ENCODE results near the gene LKAAEAR1. TPM values are rescaled to one million over a fixed set of nuclear protein-coding genes. Genes with fewer than 3 reads are reported as not detected.

The LKAAEAR1 gene
- total and polyA plus RNA-seq, 2 of the 13 experiments (the other 11 are each of a cell fraction or from before 2014, with no cell fraction given) = not detected

GRCh38 chr20:64036346-64037198, 47.6 kb downstream of the LKAAEAR1 start (continued):
- TF ChIP-seq XRCC5 (optimal IDR thresholded peaks at IDR 0.05; ENCODE audit: low read length) (no peak), POGK (CRISPR knock-in tag; conservative IDR thresholded peaks at IDR 0.05) (no peak), ZNF335 (CRISPR knock-in tag; IDR thresholded peaks at IDR 0.05) (0 out of 2 replicates have a peak, but pooled peaks have one; percentile 18), SMAD3 (CRISPR knock-in tag; IDR thresholded peaks at IDR 0.05) (peak; percentile 45), SATB2 (CRISPR knock-in tag; IDR thresholded peaks at IDR 0.05) (no peak), ZFP36L2 (CRISPR knock-in tag; IDR thresholded peaks at IDR 0.05) (no peak), ZNF878 (CRISPR knock-in tag; IDR thresholded peaks at IDR 0.05) (no peak), HNF1B (CRISPR knock-in tag; IDR thresholded peaks at IDR 0.05) (no peak), ZKSCAN8 (CRISPR knock-in tag; IDR thresholded peaks at IDR 0.05; ENCODE audit: borderline replicate concordance) (no peak), ZNF30 (CRISPR knock-in tag; IDR thresholded peaks at IDR 0.05) (no peak; the same call in 1 of the 2 replicates), ETS1 (CRISPR knock-in tag; IDR thresholded peaks at IDR 0.05) (no peak), ZNF12 (CRISPR knock-in tag; IDR thresholded peaks at IDR 0.05) (peak; percentile 84), DNMT1 (CRISPR knock-in tag; IDR thresholded peaks at IDR 0.05) (no peak), GABPA (IDR thresholded peaks at IDR 0.05; ENCODE audit: low read depth, low read length) (no peak), GABPA (CRISPR knock-in tag; IDR thresholded peaks at IDR 0.05; ENCODE audit: low read depth) (peak; percentile 39), ZNF274 (CRISPR knock-in tag; IDR thresholded peaks at IDR 0.05) (peak; percentile 30), TAF1 (CRISPR knock-in tag; IDR thresholded peaks at IDR 0.05) (peak; percentile 63; the same call in 1 of the 2 replicates), ZSCAN31 (CRISPR knock-in tag; IDR thresholded peaks at IDR 0.05; ENCODE audit: low read depth) (peak; percentile 59; the same call in 1 of the 2 replicates), SALL1 (CRISPR knock-in tag; IDR thresholded peaks at IDR 0.05) (no peak; the same call in 1 of the 2 replicates), PAX8 (CRISPR knock-in tag; IDR thresholded peaks at IDR 0.05; ENCODE audit: borderline replicate concordance) (0 out of 2 replicates have a peak, but pooled peaks have one; percentile 28), KDM2A (CRISPR knock-in tag; IDR thresholded peaks at IDR 0.05; ENCODE audit: borderline replicate concordance, low read depth) (peak; percentile 79; the same call in 1 of the 2 replicates), ZBTB7B (CRISPR knock-in tag; IDR thresholded peaks at IDR 0.05) (peak; percentile 39), ZNF777 (CRISPR knock-in tag; IDR thresholded peaks at IDR 0.05) (no peak), SAFB2 (CRISPR knock-in tag; IDR thresholded peaks at IDR 0.05; ENCODE audit: borderline replicate concordance, low read depth) (peak; percentile 83; the same call in 1 of the 2 replicates), CBFB (CRISPR knock-in tag; IDR thresholded peaks at IDR 0.05) (no peak; the same call in 1 of the 2 replicates), ZNF251 (CRISPR knock-in tag; IDR thresholded peaks at IDR 0.05) (no peak), MLX (CRISPR knock-in tag; IDR thresholded peaks at IDR 0.05) (no peak)

Data from HepG2 (cell line).